Tibial nerve (tissue), 4 donors: ENCODE data around the gene RYR3. TPM values are rescaled to one million over a fixed set of nuclear protein-coding genes. Genes with fewer than 3 reads are reported as not detected.

ENCODE experiments used
- DNase-seq, 2 donors: peaks; one replicate each; pipeline ENCODE4 v3.0.0-alpha.2; 2019; ENCODE audit warnings: low spot score in 2 of 2
- H3K27ac ChIP-seq, 4 donors: fragments of 200-600 bp; sonication (generic) in 3 of 4; one replicate each; pipeline ENCODE4 v1.5.1; 2017 to 2019; ENCODE audit warnings: mild to moderate bottlenecking in 1 of 4
- H3K27me3 ChIP-seq, 2 donors: fragments of 200-600 bp; sonication (generic) in 1 of 2; one replicate each; pipeline versions ENCODE4 v1.5.1 to v1.6.0; 2017 to 2019
- H3K36me3 ChIP-seq, 3 donors: fragments of 200-600 bp; sonication (generic); one replicate each; pipeline ENCODE4 v1.5.1; 2018 to 2019
- H3K4me1 ChIP-seq, 4 donors: fragments of 200-600 bp; sonication (generic) in 3 of 4; one replicate each; pipeline ENCODE4 v1.5.1; 2017 to 2019
- H3K4me3 ChIP-seq, 4 donors: fragments of 200-600 bp; sonication (generic) in 3 of 4; one replicate each; pipeline ENCODE4 v1.5.1; 2017 to 2019; ENCODE audit warnings: mild to moderate bottlenecking in 1 of 4, moderate library complexity in 1 of 4
- H3K9me3 ChIP-seq, 4 donors: fragments of 200-600 bp; sonication (generic) in 3 of 4; one replicate each; pipeline ENCODE4 v1.5.1; 2017 to 2019
- CTCF ChIP-seq, 5 experiments: fragments of 200-600 bp in 3 of 5; fragments of 450-650 bp in 2 of 5; sonication (generic) in 3 of 5; IDR thresholded peaks; one replicate each; pipeline ENCODE4 v1.5.1; 2016 to 2019; ENCODE audit warnings: antibody characterized with exemption in 5 of 5, mild to moderate bottlenecking in 3 of 5, moderate library complexity in 2 of 5
- EP300 ChIP-seq, 2 donors: sonication (generic); formaldehyde crosslinking; IDR thresholded peaks; one replicate each; pipeline ENCODE4 v1.6.1; 2017; ENCODE audit warnings: antibody characterized with exemption in 2 of 2, mild to moderate bottlenecking in 1 of 2
- POLR2A ChIP-seq, 2 donors: fragments of 450-650 bp; IDR thresholded peaks; one replicate each; pipeline ENCODE4 v1.6.1; 2017; ENCODE audit warnings: antibody characterized with exemption in 2 of 2, mild to moderate bottlenecking in 2 of 2, moderate library complexity in 2 of 2
- WGBS, 2 donors: methylation state at CpG; one replicate each; pipeline ENCODE4 v1.1.5; 2018; 5-methylcytosine and 5-hydroxymethylcytosine counted together
- total RNA-seq, 4 donors: library from RNA; depleted of rRNA; stranded (reverse); fragments of >200 nt; gene quantifications; one replicate each; pipeline ENCODE4 v1.1.0, GENCODE V29; 2016

RYR3 gene
- total RNA-seq, 4 donors from 2014 or later, result 1.2 to 7.0 (median 5.4) TPM

GRCh38 chr15:33551860-33552259, 241.1 kb downstream of the RYR3 start:
- no peak overlapping the region for H3K4me3 ChIP-seq
- WGBS, 2 donors, result 31 to 40% methylated on average over 6 of the region's 6 CpGs
- peak overlapping the region in 1 of 4 donors; percentile 50 for H3K27ac ChIP-seq
- TF ChIP-seq POLR2A (IDR thresholded peaks at IDR 0.05) (no peak), CTCF (IDR thresholded peaks at IDR 0.05) (no peak), EP300 (IDR thresholded peaks at IDR 0.05) (peak in 1 of 2 donors; percentile 21)
- no peaks in the 10 kb centered on the region for H3K9me3 ChIP-seq
- no peak for DNase-seq
- no peaks in the 10 kb centered on the region for H3K4me1 ChIP-seq
- H3K27me3 ChIP-seq, result no peaks in the 10 kb centered on the region
- H3K36me3 ChIP-seq, result no peaks in the 10 kb centered on the region

- 79 to 88% methylated on average over 4 of the region's 4 CpGs for WGBS, 2 donors
- Histone ChIP-seq H3K9me3 (no peaks in the 10 kb centered on the region), H3K4me3 (no peak overlapping the region), H3K27ac (no peak overlapping the region), H3K27me3 (no peaks in the 10 kb centered on the region), H3K4me1 (no peaks in the 10 kb centered on the region), H3K36me3 (no peaks in the 10 kb centered on the region)
- DNase-seq, result no peak
- TF ChIP-seq POLR2A (IDR thresholded peaks at IDR 0.05), result no peak
- TF ChIP-seq EP300 (IDR thresholded peaks at IDR 0.05), result no peak
- TF ChIP-seq CTCF (IDR thresholded peaks at IDR 0.05), result no peak
These were observed 242.4 kb downstream of the RYR3 start for GRCh38 chr15:33553157-33553556.

- Histone ChIP-seq H3K4me3 (no peak overlapping the region), H3K27me3 (no peaks in the 10 kb centered on the region), H3K36me3 (no peaks in the 10 kb centered on the region), H3K27ac (no peak overlapping the region), H3K9me3 (no peaks in the 10 kb centered on the region), H3K4me1 (no peaks in the 10 kb centered on the region)
- TF ChIP-seq EP300 (IDR thresholded peaks at IDR 0.05), result no peak
- TF ChIP-seq CTCF (IDR thresholded peaks at IDR 0.05), result no peak
- TF ChIP-seq POLR2A (IDR thresholded peaks at IDR 0.05), result no peak
- WGBS, 2 donors, result 54 to 64% methylated on average over 3 of the region's 3 CpGs
- no peak for DNase-seq
These were observed 248.6 kb downstream of the RYR3 start for GRCh38 chr15:33559207-33559890.

- DNase-seq, result no peak
- H3K4me3 ChIP-seq, result no peak overlapping the region
- 34 to 37% methylated on average over 3 of the region's 3 CpGs for WGBS, 2 donors
- no peak for TF ChIP-seq EP300 (IDR thresholded peaks at IDR 0.05)
- no peak for TF ChIP-seq POLR2A (IDR thresholded peaks at IDR 0.05)
- no peak for TF ChIP-seq CTCF (IDR thresholded peaks at IDR 0.05)
- H3K9me3 ChIP-seq, result no peaks in the 10 kb centered on the region
- H3K36me3 ChIP-seq, result no peaks in the 10 kb centered on the region
- H3K27me3 ChIP-seq, result no peaks in the 10 kb centered on the region
- H3K27ac ChIP-seq, result no peak overlapping the region
- H3K4me1 ChIP-seq, result no peaks in the 10 kb centered on the region
These were observed 250.6 kb downstream of the RYR3 start for GRCh38 chr15:33561407-33561806.

- TF ChIP-seq EP300 (IDR thresholded peaks at IDR 0.05) (no peak), CTCF (IDR thresholded peaks at IDR 0.05) (no peak), POLR2A (IDR thresholded peaks at IDR 0.05) (no peak)
- Histone ChIP-seq H3K9me3 (no peaks in the 10 kb centered on the region), H3K27me3 (no peaks in the 10 kb centered on the region), H3K4me3 (no peak overlapping the region), H3K36me3 (no peaks in the 10 kb centered on the region), H3K27ac (no peak overlapping the region), H3K4me1 (no peaks in the 10 kb centered on the region)
- DNase-seq, result no peak
- 71 to 79% methylated on average over 5 of the region's 5 CpGs for WGBS, 2 donors
These were observed 251.2 kb downstream of the RYR3 start for GRCh38 chr15:33561967-33562366.
